HG03066 (cell line): ENCODE data around the gene SMC2.

Experiments
- ATAC-seq: cut with Tn5 transposase; IDR thresholded peaks from one replicate; pipeline ENCODE4 v1.9.1; 2021; ENCODE audit warnings: low read depth; ENCODE audit not compliant: unreplicated experiment

The SMC2 gene

GRCh38 chr9:104093647-104094533, at the start of gene SMC2:
TSS of gene SMC2 (plus strand) at chr9:104094309. CDS start at chr9:104095385, 1,076 bp downstream.
- ATAC-seq: peak; percentile 88

DNA sequence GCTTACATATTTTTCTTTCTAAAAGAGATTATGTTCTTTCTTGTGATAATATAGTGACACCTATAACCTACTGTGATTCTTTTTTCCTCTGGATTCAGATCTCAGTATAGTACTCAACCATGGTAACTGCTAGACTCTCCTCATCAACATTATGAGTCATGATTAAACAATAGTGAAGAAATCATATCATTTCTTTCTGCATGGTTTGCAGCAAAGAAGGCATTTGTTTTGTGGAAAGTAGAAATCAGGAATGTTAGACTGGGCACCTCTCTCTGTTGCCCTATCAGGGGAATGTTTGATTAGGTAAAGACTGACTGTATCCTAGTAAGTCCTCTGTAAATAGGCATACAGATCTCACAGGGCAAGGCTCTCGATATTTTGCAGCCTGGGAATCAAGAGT, 25.6 kb upstream of the SMC2 start:
- ATAC-seq: no peak

GRCh38 chr9:104069288-104069687, 24.8 kb upstream of the SMC2 start:
- no peak for ATAC-seq

DNA sequence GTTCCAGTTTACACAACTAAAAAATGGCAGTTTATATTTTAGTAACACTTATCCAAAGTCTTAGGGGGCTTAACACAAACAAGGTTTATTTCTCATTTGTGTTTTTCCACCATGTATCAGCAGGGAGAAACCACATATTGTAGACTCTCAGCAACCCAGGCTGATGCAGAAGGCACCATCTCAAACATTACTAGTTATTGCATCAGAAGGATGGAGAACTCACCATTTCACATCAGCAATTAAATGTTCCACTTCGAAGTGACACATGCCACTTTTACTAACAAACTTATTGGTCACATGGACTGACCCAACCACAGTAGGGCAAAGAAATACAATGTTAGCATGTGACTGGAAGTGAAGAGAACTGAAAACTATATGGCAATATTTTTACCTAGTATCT, 22.5 kb upstream of the SMC2 start:
- ATAC-seq: no peak

GRCh38 chr9:104073098-104073769, 20.9 kb upstream of the SMC2 start:
- ATAC-seq: no peak

GRCh38 chr9:104073770-104074133, 20.4 kb upstream of the SMC2 start:
- ATAC-seq: no peak

- no peak for ATAC-seq
Observed at GRCh38 chr9:104074876-104075275, 19.2 kb upstream of the SMC2 start.

GRCh38 chr9:104075801-104076753, 18.0 kb upstream of the SMC2 start:
- no peak for ATAC-seq

- ATAC-seq: no peak
Observed at GRCh38 chr9:104078596-104078995, 15.5 kb upstream of the SMC2 start.

DNA sequence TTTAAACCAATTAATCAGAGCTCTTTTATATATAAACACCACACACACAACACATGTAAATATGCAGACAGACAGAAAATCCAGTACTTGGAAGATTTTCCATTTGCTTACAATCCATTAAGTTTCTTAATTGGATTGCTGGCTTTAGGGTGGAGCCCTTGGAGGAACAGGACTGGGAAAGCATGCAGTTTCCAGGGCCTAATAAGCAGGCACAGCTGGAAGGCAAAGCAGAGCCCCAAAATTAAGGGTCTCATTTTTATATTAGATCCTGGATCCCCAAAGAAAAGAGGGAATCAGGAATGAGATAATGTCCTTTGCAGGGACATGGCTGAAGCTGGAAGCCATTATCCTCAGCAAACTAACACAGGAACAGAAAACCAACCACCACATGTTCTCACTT, 13.1 kb upstream of the SMC2 start:
- ATAC-seq: no peak

DNA sequence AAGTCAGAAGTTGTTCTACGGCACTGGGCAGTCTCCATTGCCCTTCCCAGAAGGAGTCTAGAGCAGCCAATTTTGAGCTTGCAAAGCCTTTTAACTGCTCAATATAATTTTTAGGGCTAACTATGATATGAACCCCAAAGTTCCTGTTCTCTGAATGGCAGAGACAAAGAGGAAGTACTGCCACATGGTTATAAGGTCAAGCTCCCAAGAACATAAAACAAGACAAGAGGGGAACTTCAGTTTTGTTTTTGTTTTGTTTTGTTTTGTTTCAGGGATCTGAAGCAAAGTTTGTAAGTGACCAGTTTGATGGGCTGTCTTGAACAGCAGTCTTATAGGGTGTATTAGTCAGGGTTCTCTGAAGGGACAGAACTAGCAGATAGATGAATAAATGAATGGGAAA, 11.9 kb upstream of the SMC2 start:
- no peak for ATAC-seq

- no peak for ATAC-seq
Observed at GRCh38 chr9:104085525-104085924, 8.6 kb upstream of the SMC2 start.

DNA sequence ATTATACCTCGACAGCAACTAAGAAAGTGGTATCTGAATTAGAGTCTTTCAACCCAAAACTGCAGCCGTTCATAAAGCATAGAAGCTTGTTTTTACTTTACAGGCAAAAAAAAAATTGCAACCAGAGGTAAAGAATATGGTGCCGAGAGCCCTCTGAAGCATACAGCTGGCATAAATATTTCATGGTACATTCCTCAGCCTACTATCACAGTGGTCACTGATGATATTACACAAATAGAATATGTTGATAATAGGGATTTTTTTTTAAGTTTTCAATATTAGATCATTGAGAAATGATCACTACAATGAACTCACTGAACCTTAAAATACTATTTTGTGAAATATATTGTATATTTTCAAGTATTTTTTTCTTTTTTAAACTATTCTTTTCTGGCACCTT, 6.2 kb upstream of the SMC2 start:
- no peak for ATAC-seq

DNA sequence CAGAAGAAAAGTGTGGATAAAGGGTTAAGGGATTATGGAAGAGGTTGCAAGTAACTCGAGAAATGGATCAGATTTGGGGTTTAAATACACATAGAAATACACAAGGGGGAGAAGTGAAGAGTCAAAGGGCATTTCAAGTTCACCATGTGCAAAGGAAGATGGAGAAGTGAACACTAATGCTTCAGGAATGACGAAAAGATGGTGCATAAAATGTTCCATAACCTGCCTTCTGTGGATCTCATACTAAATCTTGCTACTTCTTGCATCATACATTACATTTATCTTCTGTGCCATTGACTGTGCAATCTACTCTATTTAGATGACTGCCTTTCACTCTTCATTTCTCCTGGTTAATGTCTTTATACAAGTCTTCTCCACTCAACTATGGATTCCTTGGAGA, 5.7 kb upstream of the SMC2 start:
- no peak for ATAC-seq

DNA sequence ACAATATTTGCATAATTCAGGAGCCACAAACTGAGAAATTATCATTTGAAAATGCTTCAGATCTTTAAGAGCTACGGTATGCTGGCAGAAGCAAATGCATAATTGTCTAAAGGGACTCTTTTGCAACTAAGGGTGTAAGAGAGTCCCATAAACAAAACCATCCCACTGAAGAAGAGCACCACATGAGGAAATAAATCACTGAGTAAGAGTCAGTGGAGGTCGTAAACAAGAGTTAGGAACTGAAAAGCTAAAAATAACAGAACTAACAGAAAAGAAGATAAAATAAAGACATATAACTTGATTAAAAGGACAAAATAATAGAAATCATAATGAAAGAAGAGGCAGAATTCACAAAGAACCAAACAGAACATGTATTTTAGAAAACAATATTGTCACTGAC, 3.5 kb upstream of the SMC2 start:
- no peak for ATAC-seq

- ATAC-seq: no peak
Observed at GRCh38 chr9:104091116-104091515, 3.0 kb upstream of the SMC2 start.

GRCh38 chr9:104091708-104092107, 2.4 kb upstream of the SMC2 start:
- ATAC-seq: no peak

- ATAC-seq: no peak
Observed at GRCh38 chr9:104092192-104092591, 1.9 kb upstream of the SMC2 start.

- ATAC-seq: no peak
Observed at GRCh38 chr9:104092875-104093600, 1.1 kb upstream of the SMC2 start.

- peak; percentile 3 for ATAC-seq
Observed at GRCh38 chr9:104094534-104095015, 466 bp downstream of the SMC2 start.
